ENCODE results near the gene KCNJ5.

DNA sequence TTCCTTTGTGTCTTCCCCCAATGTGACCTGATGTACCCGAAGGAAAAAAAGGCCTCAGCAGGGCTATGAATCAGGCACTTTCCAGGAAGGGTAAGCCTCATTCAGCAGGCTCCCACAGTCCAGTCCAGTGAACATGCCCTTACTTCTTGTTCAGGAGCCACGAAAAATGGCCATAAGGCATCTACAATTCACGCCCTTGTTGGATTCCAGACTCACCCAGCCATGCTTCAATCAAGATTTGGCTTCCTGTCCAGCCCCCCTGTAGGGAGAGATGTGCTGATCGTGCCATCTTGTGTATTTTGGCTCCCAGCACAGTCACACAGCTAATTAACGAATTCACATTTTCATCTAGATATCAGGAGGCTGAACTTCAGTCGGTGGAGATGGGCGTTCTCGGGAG is 9.9 kb upstream of the KCNJ5 start:
- TF ChIP-seq, protein P1, sequence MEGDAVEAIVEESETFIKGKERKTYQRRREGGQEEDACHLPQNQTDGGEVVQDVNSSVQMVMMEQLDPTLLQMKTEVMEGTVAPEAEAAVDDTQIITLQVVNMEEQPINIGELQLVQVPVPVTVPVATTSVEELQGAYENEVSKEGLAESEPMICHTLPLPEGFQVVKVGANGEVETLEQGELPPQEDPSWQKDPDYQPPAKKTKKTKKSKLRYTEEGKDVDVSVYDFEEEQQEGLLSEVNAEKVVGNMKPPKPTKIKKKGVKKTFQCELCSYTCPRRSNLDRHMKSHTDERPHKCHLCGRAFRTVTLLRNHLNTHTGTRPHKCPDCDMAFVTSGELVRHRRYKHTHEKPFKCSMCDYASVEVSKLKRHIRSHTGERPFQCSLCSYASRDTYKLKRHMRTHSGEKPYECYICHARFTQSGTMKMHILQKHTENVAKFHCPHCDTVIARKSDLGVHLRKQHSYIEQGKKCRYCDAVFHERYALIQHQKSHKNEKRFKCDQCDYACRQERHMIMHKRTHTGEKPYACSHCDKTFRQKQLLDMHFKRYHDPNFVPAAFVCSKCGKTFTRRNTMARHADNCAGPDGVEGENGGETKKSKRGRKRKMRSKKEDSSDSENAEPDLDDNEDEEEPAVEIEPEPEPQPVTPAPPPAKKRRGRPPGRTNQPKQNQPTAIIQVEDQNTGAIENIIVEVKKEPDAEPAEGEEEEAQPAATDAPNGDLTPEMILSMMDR (IDR thresholded peaks at IDR 0.05), result no peak
- TF ChIP-seq POLR2AphosphoS5 (IDR thresholded peaks at IDR 0.05) (no peak), POLR2A (IDR thresholded peaks at IDR 0.05) (no peak)

Data from breast epithelium (tissue), 3 donors.